GM18502 (cell line): ENCODE measurements around the gene MSH3.

Source experiments
- ATAC-seq: cut with Tn5 transposase; IDR thresholded peaks from one replicate; pipeline ENCODE4 v1.9.1; 2021; ENCODE audit warnings: mild to moderate bottlenecking; ENCODE audit not compliant: unreplicated experiment, poor library complexity

Gene MSH3

GRCh38 chr5:80654391-80655230 is at the start of gene MSH3, which contains the start of gene DHFR:
Gene MSH3 (plus strand): TSS chr5:80654652. CDS start chr5:80654728, 76 bp downstream.
Gene DHFR (minus strand): TSS chr5:80654983. CDS start chr5:80654489, 494 bp downstream.
- ATAC-seq = peak; percentile 43

- no peak for ATAC-seq
These were observed 47.1 kb upstream of the MSH3 start for GRCh38 chr5:80607343-80607742.

GRCh38 chr5:80607832-80608231 is 46.6 kb upstream of the MSH3 start:
- ATAC-seq = peak; percentile 81

GRCh38 chr5:80608731-80609130 is 45.7 kb upstream of the MSH3 start:
- ATAC-seq = no peak

- ATAC-seq = no peak
These were observed 44.8 kb upstream of the MSH3 start for GRCh38 chr5:80609692-80610091.

- no peak for ATAC-seq
These were observed 39.1 kb upstream of the MSH3 start for GRCh38 chr5:80615266-80615914.

GRCh38 chr5:80618438-80618837 is 36.0 kb upstream of the MSH3 start:
- ATAC-seq = no peak

- ATAC-seq = no peak
These were observed 35.4 kb upstream of the MSH3 start for GRCh38 chr5:80619086-80619485.

GRCh38 chr5:80620211-80620610 is 34.2 kb upstream of the MSH3 start:
- no peak for ATAC-seq

GRCh38 chr5:80622756-80623155 is 31.7 kb upstream of the MSH3 start:
- ATAC-seq = no peak

- no peak for ATAC-seq
These were observed 30.5 kb upstream of the MSH3 start for GRCh38 chr5:80623999-80624398.

GRCh38 chr5:80625230-80625629 is 29.2 kb upstream of the MSH3 start:
- no peak for ATAC-seq

- ATAC-seq = no peak
These were observed 25.2 kb upstream of the MSH3 start for GRCh38 chr5:80629281-80629680.

- no peak for ATAC-seq
These were observed 22.9 kb upstream of the MSH3 start for GRCh38 chr5:80631278-80632259.

- ATAC-seq = no peak
These were observed 21.8 kb upstream of the MSH3 start for GRCh38 chr5:80632700-80633099.

GRCh38 chr5:80634193-80634592 is 20.3 kb upstream of the MSH3 start:
- no peak for ATAC-seq

GRCh38 chr5:80641353-80641752 is 13.1 kb upstream of the MSH3 start:
- ATAC-seq = no peak

- ATAC-seq = no peak
These were observed 9.6 kb upstream of the MSH3 start for GRCh38 chr5:80644900-80645299.

- ATAC-seq = no peak
These were observed 7.5 kb upstream of the MSH3 start for GRCh38 chr5:80646926-80647325.

GRCh38 chr5:80653502-80653901 is 950 bp upstream of the MSH3 start:
- ATAC-seq = no peak

- ATAC-seq = peak; percentile 0
These were observed 430 bp upstream of the MSH3 start for GRCh38 chr5:80654054-80654390.
